ENCODE measurements around the gene UBE2V1.

- TF ChIP-seq CTCF (conservative IDR thresholded peaks at IDR 0.05; ENCODE audit: low read length) (no peak), EZH2phosphoT487 (IDR thresholded peaks at IDR 0.05; ENCODE audit: borderline replicate concordance, low read depth, low read length) (no peak)
Observed at GRCh38 chr20:50061151-50062005, 51.6 kb downstream of the UBE2V1 start.
